GM19351 (cell line): ENCODE data around the gene BAMBI.
"Not testable (repeated sequence)": the region's sequence is repeated elsewhere in the genome, so short reads cannot be mapped to it uniquely, and the experiment has no call there.

Experiments
- ATAC-seq: cut with Tn5 transposase; IDR thresholded peaks from one replicate; pipeline ENCODE4 v1.9.1; 2021; ENCODE audit warnings: mild to moderate bottlenecking, moderate library complexity; ENCODE audit not compliant: unreplicated experiment

The BAMBI gene, protein sequence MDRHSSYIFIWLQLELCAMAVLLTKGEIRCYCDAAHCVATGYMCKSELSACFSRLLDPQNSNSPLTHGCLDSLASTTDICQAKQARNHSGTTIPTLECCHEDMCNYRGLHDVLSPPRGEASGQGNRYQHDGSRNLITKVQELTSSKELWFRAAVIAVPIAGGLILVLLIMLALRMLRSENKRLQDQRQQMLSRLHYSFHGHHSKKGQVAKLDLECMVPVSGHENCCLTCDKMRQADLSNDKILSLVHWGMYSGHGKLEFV

DNA sequence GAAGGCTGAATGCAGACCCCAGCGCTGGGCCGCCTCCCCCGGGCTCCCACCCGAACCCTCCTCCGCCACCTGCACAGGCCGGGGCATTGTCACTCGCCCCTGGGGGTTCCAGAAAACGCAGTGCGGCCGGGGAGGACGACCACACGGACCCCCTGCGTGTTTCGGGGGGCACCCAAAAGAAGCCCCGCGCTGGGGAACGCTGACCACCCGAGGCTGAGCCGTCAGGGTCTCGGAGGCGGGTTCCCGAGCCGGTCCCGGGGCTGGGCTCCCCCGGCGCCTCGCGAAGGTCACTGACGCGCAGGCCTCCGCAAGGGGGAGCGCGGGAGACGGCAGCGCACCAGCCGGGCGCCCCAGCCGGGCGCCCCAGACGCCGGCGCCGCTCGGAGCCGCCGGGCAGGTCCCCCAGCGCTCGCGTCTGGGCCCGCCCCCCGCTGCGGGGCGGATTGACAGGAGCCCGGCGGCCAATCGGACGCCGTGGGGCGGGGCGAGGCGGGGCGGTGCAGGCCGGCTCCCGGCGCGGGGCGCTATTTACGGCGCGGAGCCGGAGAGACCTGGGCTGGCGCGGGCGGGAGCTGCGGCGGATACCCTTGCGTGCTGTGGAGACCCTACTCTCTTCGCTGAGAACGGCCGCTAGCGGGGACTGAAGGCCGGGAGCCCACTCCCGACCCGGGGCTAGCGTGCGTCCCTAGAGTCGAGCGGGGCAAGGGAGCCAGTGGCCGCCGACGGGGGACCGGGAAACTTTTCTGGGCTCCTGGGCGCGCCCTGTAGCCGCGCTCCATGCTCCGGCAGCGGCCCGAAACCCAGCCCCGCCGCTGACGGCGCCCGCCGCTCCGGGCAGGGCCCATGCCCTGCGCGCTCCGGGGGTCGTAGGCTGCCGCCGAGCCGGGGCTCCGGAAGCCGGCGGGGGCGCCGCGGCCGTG lies at the start of gene BAMBI:
Gene BAMBI (plus strand): TSS at position 554 of the 920 bp plus-strand sequence. CDS start 377 bp downstream, outside the sequence.
- peak; percentile 97 for ATAC-seq

DNA sequence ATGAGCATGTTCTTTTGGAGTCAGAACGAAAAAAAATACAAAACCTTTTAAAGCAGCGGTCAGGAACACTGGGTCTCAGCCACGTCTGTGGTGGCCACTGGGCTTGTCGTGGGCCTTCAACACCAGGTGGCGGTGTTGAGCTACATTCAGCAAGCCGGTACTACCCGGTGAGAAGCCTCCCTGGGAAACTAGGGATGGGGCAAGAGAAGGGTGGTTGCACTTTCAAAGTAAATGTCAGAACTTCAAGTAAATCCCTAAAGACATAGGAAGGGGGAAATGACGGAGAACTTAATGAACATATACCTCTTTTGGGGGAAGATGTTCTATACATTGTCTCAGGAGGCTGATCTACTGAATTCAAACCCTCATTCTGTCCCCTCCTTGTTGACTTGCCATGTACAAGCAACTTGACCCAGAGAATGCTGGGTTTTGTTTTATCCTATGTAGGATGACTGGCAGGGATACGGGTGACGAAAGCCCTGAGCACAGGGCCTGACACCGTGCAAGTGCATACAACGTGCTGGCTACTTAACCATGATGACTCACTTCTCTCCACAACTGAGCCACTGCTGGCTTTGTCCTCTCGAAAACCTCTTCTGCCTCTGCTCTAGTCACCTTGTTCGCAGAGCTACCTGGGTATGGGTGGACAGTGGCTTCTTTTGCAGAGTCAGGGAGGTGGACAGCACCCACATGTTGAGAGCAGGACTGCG lies 49.0 kb upstream of the BAMBI start:
- peak; percentile 78 for ATAC-seq

DNA sequence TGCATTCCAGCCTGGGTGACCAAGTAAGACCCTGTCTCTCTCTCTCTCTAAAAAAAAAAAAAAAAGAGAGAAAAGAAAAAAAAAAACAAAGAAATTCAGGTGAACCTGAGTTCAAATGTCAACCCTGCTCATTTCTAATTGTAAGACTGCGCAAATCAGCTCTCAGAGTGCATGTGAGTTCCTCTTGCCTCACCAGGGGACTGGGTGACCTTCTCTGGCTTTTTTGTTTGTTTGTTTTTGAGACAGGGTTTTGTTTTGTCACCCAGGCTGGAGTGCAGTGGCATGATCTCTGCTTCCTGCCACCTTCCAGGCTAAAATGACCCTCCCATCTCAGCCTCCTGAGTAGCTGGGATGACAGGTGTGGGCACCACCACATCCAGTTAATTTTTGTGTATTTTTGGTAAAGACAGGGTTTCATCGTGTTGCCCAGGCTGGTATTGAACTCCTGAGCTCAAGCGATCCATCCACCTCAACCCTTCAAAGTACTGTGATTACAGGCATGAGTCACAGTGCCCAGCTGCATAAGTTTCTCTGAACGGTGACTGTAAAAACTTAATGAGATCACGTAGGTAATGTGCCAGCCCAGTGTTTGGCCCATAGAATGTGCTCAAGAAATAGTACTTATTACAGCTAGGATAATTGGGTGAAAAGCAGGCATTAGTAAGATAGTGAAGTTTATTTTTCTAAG lies 45.3 kb upstream of the BAMBI start:
- no peak for ATAC-seq

DNA sequence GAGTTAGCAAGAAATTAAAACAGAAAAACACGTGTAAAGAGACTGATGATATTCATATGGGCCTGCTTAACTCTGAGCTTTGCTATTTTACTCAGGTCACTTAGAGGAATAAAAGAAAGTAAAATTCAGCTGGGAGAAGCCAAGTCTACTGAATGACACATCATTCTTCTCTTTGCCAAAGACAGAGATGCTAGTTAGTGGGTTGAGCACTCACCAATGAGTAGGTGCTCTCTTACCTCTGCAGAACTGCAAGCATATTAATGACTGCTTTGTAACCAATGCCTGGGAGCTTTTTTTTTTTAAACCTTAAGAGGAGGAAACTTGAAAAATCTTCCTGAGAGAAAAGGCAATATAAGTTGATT lies 44.8 kb upstream of the BAMBI start:
- ATAC-seq = no peak

DNA sequence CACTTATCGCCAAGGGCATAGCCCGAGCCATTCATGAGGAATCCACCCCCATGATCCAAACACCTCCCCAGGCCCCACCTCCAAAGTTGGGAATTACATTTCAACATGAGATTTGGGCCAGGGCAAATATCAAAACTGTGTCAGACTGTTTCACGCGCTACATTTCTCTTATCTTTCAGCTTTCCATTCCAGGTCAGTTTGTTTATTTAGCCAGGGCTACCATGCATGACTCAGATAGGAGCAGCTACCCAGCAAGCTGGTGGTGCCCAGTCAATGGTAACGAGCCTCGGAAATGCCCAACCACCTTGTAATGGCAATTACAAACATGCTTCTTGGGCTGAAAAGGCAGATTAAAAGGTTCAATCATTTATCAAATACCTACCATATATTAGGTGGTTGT lies 43.6 kb upstream of the BAMBI start:
- ATAC-seq = no peak

DNA sequence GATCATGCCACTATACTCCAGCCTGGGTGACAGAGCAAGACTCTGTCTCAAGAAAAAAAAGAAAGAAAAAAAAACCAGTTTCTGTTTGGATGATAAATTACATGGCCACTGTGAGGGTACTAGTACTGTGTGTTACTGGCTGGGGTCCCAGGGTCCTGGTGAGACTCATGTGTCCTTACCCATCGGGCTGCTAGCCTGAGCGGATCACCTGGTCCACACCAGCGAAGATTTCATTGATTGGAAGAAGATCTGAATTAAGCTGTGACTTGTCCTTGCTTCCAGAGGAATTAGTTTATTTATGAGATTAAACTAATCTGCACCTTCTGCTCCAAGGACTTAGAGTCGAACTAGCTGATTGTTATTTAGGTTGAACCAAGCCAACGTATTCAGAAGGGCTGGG lies 40.0 kb upstream of the BAMBI start:
- ATAC-seq = no peak

DNA sequence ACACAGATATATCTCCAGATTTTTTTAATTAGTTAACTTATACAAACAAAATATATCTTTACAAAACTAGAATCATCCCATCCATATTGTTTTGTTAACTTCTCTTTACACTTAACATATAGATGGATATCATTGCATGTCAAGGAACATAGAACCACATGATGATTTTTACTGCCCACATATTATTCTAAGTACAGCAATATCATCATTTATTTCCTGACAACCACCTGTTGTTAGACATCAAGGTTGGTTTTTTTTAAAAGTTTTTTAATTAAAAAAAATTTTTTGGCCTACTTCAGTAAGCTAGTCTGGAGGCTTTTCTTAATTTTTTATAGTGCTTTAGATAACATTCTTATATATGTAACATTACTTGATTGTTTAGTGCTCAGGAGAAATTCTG lies 38.9 kb upstream of the BAMBI start:
- no peak for ATAC-seq

DNA sequence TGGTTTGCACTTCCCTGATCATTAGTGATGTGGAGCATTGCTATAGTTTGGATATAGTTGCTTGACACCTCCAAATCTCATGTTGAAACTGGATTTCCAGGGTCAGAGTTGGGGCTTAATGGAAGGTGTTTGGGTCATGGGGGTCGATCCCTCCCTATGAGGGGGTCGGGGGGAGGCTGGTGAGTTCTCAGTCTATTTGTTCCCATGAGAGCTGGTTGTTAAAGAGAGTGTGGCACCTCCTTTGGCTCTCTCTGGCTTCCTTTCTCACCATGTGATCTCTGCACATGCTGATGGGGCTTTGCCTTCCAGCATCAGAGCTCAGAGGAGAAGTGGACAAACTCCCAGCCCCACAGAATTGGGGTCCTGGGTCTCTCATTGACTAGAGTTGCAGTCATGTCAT lies 36.8 kb upstream of the BAMBI start:
- ATAC-seq = no peak

DNA sequence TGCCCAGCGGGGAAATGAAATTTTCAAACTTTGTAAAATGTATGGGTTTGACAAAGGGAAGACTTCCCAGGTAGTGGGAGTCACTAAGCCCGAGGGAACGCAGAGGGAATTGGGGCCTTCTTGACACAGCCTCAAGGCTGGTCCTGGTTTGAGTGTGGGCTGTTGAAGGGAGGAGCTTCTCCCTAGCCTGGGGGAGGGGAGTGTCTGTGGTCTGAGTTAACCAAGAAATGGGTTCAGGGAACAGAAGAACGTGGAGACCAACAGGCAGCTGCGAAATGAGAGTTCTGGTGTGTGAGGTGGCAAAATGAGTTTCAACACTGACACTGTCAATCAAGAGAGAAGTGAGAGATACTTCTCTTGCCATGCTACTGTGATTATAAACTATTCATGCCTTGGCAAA lies 32.7 kb upstream of the BAMBI start:
- no peak for ATAC-seq

DNA sequence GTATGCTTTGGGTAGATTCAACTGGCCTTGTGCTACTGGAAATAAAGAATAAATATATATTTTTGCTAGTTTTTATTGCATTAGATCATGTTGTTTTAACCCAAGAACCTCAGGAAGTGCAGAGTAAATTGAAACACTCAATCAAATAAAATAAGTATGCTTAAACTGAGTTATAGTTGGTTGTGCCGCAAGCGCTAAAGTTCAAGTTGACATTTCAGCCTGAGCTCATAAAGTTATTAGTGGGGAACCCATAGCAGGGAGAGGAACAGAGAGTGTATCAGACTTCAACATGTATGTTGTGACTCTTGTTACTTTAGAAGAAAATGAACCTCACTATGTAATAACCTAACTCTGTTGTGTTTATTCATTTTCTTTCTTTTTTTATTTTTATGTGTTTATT lies 25.2 kb upstream of the BAMBI start:
- no peak for ATAC-seq

DNA sequence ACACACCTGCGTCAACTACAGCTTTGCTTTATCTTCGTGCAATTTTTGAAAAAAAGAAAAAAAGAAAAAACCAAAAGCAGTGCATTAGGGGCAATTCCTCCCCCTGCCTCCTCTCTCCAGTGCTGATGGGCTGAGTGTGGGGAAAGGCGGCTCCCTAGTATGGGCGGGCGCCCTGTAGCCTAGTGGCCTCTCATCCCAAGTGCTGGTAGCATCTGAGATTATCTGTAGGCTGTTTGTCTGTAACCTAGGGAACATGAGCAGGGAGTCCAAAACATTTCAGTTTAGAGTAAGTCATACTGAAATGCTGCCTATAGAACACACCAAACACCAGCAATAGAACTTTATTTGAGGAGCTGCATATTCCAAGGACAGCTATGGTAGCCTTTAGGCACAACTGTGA lies 24.6 kb upstream of the BAMBI start:
- ATAC-seq = no peak

DNA sequence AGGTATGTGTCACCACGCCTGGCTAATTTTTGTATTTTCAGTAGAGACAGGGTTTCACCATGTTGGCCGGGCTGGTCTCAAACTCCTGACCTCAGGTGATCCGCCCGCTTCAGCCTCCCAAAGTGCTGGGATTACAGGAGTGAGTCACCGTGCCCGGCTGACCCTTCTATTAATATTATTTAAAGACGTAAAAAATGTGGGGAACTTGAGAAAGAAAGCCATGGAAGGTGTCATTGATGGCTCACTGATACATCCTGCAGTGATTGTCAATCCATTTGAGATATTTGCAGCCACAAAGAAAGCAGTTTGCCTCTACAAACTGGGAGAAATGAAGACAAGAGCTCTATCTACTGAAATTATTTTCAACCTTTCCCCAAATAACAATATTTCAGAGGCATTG lies 18.5 kb upstream of the BAMBI start:
- ATAC-seq = not testable (repeated sequence)

DNA sequence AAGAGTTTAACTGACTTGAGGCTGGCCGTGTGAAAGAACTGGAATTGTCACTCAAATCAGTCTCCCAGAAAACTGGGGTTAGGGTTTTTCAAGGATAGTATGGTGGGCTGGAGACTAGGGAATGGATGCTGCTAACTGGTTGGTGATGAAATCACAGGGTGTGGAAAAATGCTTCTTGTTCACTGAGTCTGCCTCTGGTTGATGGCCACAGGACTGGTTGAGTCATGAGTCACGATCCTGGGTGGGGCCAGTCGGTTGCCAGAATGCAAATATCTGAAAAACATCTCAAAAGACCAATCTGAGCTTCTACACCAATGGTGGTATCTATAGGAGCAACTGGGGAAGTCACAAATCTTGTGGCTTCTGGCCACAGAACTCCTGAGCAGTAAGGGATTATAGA lies 16.3 kb upstream of the BAMBI start:
- ATAC-seq = no peak

DNA sequence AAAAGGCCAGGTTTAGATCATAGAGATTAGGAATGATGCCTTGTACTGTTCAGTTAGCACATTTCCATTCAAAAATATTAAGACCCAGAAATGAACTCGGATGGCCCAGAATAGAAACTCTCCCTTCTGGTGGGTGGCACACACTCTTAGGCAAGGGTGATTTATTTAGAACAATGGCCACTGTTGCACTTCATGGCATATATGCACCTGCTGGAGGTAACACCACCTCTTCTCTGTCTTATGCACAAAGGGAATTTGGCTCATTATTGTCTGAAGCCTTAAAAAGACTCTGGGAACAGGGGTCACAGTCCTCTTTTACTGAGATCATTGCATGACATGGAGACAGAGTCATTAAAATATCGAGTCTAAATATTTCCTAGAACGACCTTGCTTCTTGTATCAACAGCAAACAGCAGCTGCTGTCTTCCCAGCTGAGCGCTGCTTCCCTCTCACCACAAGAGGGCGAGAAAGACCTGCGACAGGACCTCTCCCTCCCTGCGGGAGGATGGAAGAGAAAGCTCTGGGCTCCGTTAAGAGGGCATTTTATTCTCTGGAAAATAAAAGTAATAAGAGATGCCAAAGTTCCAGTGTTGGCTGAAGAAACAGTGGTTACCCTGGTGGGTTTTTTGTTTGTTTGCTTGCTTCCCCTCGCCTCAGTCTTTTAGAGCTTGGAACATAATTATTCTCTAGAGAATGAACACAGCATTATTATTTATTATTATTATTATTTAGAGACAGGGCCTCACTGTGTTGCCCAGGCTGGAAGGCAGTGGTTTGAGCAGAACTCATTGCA lies 13.5 kb upstream of the BAMBI start:
- ATAC-seq = peak; percentile 91

DNA sequence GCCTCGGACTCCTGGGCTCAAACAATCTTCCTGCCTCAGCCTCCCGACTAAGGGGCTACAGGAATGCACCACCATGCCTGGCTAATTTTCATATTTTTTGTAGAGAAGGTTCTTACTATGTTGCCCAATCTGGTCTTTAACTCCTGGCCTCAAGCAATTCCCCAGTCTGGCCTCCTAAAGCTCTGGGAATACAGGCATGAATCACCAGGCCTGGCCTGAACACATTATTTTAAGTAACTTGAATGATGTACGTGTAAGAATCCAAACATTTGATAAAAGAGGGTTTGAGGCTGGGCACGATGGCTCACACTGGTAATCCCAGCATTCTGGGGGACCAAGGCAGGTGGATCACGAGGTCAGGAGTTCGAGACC lies 13.0 kb upstream of the BAMBI start:
- no peak for ATAC-seq

DNA sequence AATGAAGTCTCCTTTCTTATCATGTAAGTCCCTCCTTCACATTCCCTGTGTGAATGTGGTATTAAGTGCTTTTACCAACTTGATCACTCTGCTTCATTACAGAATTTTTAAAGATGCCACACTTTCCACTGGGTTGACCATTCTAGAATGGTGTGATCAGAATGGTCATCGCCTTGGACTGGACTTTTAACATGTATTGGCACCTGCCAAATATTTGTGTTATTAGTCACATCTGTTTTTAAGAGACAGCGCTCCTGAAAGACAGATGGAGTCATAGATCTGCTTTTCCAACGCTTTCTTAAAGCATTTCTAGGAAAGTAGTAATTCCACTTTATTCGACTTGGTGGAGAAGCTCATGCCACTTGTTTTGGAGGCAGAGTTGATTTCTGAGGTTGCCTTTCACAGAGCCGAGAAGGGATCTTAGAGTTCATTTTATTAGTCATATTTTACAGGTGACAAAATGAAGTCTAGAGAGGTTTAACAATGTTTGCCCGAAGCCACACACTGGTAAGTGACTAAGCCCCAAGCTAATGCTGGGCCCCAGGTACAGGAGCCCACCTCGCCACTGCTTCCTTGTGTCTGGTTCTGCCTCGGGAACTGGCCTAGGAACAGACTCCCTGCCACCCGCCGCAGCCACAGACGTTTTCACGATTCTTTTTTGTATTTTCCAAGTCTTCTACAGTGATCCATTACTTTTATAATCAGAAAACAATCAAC lies 10.4 kb upstream of the BAMBI start:
- no peak for ATAC-seq

DNA sequence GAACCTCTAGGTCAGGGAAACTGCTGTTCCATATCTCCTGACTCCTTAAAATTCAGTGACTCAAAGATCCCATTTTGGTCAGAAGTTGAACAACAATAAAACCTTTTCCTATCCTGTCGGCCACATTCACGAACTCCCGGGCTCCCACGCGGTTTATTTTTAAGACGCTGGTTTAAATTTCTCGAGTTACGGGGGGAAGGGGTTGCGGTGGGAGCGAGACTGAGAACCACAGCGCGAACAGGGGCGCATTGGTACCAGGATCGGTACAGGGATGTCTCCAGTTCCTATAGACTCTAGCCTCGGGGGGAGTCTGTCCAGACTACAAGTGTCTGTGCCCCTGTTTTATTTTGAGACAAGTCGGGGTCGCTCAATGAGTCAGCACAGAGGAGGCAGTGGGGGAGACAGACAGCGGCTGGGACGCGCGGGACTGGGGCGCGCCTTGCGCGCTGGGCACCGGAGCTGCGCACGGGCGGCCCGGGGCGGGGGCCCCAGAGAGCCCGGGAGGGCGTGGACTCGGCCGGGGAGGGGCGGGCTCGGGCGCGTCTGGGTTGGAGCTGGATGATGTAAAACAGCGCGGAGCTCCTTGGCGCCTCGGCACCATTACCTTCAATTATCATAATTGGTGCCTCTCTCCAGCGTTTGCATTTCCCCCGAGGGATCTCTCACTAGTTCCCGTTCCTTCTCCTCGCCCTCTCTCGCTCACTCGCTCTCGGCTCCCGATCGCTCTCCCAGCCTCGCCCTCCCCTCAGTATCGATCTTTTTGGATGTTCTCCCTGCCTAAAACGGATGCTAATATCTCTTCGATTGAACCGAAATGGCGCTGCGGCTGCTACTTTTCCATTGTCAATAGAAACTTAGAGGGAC lies 8.7 kb upstream of the BAMBI start:
- no peak for ATAC-seq

DNA sequence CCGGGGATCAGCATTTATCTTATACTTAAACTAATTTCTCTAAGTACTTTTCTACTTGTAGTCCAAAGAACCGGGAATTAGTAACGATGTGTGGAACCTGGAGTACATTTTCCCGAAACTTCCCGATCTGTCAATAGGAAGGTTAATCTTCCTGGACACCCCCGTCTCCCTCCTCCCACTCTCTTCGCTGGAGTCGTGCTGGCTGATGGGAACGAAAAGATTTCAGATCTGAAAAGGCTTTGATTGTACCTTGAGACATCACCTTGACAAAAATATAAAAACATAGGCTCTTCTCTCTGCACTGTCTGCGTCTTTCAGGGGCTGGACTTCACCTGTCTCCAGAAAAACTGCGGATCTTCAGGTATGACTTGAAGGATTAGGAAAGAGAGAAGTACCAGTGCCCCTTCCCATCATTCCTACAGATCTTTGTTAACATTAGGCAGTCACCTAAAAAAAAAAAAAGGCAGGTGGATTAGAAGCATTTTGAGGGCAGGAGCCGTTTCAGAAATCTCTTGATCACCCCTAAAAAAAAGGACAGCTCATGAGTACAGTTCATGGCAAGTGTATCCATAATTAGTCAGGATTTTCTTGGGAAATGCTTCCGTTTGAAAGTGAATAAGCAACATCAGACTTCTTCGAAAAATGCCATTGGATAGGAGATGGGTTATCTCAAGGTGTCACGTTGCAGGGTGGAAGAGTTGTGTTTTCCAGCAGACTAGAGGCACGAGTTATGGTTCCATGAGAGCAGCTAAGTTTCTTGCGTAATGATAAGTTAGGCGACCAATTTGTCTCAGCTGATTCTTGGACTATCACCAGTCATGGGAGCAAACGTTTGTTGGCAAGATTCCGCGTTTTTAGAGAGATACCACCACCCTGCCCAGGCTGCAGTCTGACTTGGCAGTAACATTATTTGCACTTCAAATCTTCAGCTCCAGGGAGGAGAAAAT lies 7.8 kb upstream of the BAMBI start:
- no peak for ATAC-seq
